Stimulated activated CD4-positive, alpha-beta T cell treated with anti-CD3 and anti-CD28 coated beads, Interleukin-4, amount 100 ng/mL, for 4 hours (primary cell): ENCODE results near the gene FNTB.
"Not testable (repeated sequence)": the region's sequence is repeated elsewhere in the genome, so short reads cannot be mapped to it uniquely, and the experiment has no call there.

Experiments used
- DNase-seq, 2 experiments: peaks; one replicate each; pipeline ENCODE4 v3.0.0-alpha.2; 2020

FNTB gene

DNA sequence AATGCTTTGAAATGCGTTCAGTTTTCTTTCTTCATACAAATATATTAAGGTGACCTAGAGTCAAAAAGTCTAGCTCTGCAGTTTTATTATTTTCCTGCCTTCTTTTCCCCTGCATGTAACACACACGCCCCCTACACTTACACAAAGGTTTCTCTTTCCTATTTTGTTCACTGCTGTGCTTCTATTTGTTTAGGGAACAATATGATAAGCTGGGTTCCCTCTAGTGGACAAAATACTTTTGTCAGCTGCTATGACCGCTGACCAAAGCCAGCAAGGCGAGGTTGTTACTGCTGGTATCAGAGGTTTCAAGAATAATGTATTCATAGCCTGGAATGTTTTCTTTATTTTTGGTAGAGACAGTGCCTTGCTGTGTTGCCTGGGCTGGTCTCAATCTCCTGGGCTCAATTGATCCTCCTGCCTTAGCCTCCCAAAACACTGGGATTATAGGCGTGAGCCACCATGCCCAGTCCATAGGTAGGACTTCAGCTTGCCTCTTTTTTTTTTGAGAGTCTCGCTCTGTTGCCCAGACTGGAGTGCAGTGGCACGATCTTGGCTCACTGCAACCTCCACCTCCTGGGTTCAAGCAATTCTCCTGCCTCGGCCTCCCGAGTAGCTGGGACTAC, 33.4 kb downstream of the FNTB start:
- DNase-seq = no peak

GRCh38 chr14:65024957-65025356, 38.3 kb downstream of the FNTB start:
- no peak for DNase-seq

DNA sequence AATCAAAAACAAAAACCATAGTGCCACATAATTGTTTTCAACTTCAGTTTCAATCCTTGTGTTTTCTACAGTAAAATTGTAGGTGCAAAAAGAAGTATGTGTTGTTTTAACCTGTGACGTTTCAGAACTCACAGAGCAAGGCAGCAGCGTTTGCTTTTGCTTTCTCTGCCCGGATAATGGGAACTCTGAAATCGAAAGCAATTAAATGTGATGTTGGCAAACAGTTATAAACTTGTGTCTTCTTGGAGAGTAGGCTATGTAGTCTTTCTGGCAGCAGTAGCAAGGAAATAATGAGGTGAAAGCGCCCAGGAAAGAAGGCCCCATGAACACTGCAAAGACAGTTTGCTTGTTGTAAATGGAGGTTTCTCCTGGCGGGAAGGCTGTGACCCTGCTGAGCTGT, 39.1 kb downstream of the FNTB start:
- DNase-seq = no peak

GRCh38 chr14:65026526-65026925, 39.8 kb downstream of the FNTB start:
- no peak for DNase-seq

GRCh38 chr14:65027127-65027799, 40.6 kb downstream of the FNTB start:
- no peak for DNase-seq

DNA sequence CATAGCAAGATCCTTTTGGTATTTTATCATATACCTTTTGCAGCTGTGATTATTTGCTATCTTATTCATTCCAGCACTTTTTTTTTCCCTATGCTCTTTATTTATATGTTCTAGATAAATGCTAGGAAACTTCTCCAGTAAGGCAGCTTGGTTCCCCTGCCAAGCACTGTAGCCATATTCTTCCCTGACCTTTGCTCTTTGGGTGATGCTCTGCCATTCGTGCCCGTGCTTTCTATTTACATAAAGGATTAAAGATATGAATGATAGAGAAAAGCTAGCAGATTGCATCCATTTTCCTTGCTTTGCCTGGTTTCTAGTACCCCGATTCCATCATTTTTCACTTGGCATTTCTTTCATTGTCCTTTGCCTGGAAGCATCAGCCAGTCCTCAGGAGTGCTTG, 42.2 kb downstream of the FNTB start:
- no peak for DNase-seq

DNA sequence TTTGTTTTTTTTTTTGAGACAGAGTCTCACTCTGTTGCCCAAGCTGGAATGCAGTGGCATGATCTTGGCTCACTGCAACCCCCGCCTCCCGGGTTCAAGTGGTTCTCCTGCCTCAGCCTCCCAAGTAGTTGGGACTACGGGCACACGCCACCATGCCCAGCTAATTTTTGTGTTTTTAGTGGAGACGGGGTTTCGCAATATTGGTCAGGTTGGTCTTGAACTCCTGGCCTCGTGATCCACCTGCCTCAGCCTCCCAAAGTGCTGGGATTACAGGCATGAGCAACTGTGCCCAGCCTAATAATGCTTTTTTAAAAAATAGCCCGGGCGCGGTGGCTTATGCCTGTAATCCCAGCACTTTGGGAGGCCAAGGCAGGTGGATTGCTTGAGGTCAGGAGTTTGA, 44.6 kb downstream of the FNTB start:
- not testable (repeated sequence) for DNase-seq

DNA sequence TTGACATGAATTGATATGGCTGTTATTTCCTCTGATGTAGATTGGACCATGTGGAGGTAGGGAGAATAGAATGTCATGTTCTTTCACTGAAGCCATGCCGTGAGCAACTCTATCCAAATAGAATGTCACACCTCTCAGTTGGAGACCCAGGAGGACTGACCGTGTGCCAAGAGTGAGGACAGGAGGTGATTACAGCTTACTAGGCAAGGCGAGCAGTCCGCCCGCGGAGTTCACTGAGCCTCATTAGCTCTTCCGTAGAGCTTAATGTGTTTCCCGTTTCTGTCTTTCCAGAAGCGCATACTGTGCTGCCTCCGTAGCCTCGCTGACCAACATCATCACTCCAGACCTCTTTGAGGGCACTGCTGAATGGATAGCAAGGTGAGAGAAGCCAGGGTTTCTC, 45.6 kb downstream of the FNTB start:
- DNase-seq = no peak

DNA sequence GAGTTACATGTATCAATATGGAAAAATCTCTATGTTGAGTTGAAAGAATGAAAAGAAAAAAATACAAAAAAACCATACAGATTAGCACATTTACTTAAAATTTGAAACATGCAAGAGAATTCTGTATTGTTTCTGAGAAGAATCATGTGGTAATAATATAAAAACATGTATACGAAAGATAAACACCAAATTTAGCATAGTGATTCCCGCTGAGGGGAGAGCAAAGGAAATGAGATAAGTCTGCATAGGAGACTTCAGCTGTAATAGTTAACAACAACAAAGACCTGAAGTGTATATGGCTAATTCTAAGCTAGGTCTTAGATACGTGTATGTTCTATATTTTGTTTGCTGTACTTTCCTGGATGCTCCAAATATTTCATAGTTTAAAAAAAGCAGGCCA, 46.5 kb downstream of the FNTB start:
- DNase-seq = no peak

DNA sequence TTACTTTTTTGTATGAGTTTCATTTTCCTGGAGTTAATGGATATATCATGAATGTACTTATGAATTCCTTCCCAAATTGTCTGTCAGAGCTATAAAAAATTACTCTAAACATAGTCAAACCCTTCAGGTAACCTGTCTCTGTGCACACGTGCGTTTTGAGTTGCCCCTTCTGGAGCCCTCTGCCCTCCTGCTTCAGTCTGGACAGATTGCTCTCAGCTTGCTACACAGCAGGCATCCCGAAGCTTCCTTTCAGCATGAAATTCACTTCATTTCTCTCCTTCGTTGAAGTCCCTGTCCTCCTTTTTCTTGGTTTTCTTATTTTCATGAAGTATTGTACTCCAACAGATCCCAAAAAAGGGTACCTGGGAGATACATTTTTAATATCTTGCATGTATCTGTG, 47.3 kb downstream of the FNTB start:
- no peak for DNase-seq

DNA sequence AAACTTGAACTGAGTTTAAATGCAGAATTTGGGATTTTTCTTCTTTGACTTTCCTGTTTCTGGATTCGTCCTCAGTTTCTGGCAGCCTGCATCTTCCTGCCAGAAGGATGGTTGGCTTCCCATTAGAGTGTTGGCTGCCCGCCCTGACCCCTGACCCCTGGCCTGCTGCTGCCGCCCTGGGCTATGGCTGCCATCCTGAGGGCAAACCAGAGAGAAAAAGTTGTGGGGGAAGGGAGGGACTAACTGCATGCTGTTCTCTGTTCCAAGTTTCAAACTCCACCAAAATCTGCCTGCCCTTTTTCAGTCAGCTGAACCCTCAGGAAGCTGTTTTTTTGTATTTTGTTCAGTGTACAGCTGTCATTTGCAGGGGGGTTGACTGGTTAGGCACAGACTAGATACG, 48.4 kb downstream of the FNTB start:
- DNase-seq = no peak

DNA sequence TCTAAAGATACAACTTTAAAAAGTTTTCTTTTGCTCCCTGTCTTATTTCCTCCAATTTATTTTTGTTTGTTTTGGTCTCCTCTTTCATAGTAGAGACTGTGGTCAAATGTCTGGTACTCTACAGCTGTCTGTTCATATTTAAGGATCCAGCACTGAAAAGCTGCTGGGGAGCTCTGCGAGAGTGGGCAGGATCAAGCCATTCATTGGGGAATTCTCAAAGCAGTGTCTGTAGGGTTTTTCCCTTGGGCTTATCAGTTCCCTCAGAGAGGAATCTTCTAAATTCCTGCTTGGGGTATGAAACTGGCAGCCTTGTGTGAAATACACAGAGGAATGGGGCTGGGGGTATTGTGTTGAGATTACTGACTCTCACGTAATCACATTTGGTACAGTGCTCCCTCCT, 52.3 kb downstream of the FNTB start:
- no peak for DNase-seq

- no peak for DNase-seq
These were observed 54.2 kb downstream of the FNTB start for GRCh38 chr14:65040666-65041433.

DNA sequence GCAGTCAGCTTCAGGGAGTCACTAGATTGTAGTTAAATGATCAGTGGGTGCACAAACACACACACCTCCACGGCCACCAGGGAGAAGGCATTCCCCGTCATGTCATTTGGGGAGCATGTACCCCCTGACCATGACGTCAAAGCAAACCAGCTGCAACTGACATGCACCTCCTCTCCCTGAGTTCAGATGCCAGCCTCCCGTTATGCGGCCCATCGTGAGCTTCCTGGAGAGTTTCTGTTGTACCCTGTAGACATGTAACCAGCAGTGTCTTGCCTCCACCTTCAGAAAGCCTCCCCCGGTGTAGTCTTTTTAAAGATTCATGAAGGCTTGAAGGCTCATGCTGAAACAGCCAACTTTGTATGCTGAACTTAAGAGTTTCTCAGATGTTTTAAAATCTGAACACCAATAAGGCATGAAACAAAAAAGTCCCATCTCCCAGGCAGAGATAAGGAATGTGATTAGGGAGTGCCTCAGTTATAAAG, 54.8 kb downstream of the FNTB start:
- DNase-seq = no peak

DNA sequence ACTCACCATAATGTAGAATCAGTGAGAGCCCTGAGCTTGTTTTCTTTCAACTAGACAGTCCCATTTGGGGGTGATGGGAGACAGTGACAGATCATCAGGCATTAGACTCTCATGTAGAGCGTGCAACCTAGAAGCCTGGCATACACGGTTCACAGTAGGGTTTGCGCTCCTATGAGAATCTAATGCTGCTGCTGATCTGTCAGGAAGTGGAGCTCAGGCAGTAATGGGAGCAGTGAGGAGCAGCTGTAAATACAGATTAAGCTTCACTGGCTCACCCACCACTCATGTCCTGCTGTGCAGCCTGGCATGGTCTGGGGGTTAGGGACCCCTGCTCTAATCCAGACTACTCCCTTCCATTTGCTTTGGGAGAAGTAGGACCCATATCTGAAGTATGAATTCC, 55.6 kb downstream of the FNTB start:
- no peak for DNase-seq

DNA sequence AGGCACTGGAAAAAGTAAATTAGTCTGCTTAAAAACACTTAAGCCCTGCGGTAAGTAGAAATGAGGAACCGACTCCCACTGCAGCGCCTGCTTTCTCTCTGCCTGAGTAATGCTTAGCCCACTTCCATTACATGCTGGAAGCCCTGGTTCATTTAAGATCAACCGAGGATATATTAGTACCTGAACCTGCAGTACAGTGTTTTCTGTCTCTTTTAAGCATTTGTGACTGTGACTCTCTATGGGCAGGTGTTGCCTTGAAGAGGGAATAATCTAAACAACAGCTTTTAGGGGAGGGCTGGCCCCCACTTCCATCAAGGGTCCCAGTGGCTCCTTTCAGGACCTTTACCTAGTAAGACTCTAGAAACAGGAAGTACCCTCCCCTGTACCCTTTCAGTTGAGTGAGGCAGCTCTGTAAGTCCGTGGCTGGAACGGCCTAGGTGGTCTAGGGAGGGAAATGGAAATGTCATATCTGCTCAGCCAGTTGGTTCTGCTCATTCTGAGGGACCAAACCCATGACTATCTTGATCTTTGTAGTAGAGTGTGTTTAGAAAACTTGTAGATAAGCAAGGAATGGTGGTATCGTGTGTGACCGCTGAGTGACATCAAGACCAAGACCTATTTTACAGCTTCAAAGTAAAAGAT, 56.2 kb downstream of the FNTB start:
- no peak for DNase-seq

DNA sequence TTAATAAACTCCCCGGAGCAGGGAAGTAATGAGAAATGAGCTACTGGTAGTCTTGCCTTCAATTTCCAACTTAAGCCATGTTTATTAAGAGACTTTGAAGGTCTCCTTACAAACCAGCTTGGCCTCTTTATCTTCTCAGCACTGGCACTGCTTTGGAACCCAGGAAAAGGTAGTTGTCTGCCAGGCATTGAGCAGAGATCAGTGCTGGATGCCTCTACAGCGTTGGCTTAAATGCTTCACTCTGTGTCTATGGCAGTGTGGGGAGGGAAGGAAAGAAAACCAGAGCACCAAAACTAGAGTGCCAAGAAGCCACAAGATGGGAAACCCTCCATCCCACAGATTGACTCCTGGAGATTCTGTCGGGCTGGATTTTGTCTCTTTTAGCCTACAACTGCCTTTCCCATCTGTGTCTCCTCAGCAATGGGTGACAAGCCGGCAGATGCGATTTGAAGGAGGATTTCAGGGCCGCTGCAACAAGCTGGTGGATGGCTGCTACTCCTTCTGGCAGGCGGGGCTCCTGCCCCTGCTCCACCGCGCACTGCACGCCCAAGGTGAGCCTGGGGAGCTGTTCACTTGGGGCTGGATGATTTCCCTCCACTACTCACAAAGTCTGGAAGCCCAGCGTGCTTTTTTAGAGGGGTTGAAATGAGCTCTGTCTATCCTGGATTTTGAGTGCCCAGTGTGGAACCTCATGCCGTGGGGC, 57.3 kb downstream of the FNTB start:
- no peak for DNase-seq

DNA sequence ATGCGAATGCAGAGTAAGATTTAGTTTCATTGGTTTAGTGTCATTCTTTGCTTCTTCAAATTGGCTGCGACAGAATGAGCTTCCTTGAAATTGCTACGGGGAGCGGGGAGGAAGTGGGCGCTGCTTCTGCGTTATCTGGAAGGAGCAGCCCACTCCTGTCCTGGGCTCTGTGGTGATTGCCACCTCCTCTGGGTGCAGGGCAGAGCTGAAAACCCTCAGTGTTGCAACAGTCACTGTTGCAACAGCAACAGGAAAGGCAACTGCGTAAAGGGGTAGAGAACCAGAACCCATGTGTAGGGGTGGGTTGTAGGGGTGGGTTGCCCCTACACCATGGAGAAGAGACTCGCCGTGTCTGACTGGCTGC, 57.9 kb downstream of the FNTB start:
- no peak for DNase-seq

DNA sequence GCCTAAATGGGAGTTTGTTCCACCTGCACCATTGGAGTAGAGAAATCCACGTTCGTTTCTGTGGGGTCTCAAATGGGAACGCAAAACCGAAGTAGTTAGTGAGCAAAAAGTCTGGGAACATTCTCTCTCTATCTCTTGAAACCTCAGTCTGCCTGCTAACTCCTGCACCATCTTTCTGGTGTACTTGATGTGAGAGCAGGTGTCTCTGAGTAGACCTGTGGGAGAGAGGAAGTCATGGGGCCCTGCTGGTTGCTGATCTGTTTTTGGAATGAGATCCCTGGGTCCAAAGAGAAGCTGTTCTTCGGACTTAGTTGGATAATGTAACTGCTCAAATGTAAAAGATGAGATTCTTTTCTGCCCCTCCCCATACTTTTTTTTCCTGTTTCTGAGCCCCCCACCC, 58.3 kb downstream of the FNTB start:
- no peak for DNase-seq

GRCh38 chr14:65045709-65046108, 59.0 kb downstream of the FNTB start:
- no peak for DNase-seq

GRCh38 chr14:65052832-65053231, 66.1 kb downstream of the FNTB start:
- no peak for DNase-seq

DNA sequence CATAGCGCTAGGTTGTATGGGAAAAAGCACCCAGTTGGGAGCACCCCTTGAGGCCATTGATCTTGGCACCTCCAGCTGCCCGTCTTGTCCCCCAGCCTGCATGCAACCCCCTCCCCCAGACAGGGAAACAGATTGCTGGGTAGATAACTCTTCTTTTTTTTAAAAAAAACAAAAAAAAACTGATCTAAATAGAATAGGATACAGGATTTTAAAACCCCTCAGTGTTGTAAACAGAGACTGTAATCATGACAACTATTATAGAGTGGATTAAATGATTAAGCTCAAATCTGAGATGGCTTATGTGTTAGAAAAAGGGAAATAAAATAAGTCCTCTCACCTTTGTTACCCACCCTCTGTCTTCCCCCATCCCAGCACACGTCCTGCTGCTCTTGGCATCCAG, 66.8 kb downstream of the FNTB start:
- no peak for DNase-seq

DNA sequence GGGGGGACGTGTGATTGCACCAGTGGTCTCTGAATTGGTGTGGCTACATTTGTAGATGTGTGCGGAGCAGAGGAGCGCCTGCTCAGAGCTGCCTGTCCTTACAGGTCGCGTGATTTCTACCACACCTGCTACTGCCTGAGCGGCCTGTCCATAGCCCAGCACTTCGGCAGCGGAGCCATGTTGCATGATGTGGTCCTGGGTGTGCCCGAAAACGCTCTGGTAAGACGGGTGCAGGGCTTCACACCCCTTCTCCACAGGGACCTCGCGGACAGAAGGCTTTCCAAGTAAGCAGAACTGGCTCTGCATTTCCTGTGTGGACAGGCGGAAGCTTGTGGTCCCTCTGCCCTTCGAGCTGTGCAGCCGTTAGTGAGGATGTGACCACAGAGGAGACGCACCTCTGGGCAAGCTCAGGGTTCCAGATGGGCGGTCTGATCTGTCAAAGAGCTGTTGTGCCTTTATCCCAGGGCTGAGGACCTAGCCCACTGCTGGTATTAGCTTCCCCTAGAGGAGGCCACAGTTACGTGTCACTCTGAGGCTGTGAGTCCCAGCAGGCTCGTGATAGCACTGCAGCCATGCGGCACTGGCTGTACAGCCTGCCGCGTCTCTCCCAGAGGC, 67.9 kb downstream of the FNTB start:
- no peak for DNase-seq
